H1 (cell line): ENCODE results near the gene TMEM145. TPM values are rescaled to one million over a fixed set of nuclear protein-coding genes. Genes with fewer than 3 reads are reported as not detected.

Experiments used
- CTCF ChIA-PET: fragments of 300-600 bp; sonication (Branson Sonifier 250); formaldehyde crosslinking; loops from one replicate; lab custom pipeline; 2021; ENCODE audit not compliant: partially characterized antibody; lab: Charles Lee
- POLR2A ChIA-PET: fragments of 300-600 bp; sonication (Branson Sonifier 250); formaldehyde crosslinking; loops from one replicate; lab custom pipeline; 2021; ENCODE audit warnings: inconsistent platforms; ENCODE audit not compliant: partially characterized antibody; lab: Charles Lee
- DNase-seq, 2 experiments: peaks; one replicate each; pipeline versions ENCODE4 v3.0.0 to v3.0.0-alpha.2; 2010 to 2022; ENCODE audit warnings: low spot score in 2 of 2, low read depth in 1 of 2, mixed read lengths in 1 of 2
- FAIRE-seq: peaks from 2 replicates; lab custom pipeline; 2011; peaks lifted over from hg19 to GRCh38; lab: Jason Lieb, UNC
- H2AFZ ChIP-seq: 2 replicates; pipeline ENCODE4 v1.8.1; 2012; ENCODE audit warnings: low read length, inconsistent platforms
- H2AK5ac ChIP-seq: 2 replicates; pipeline ENCODE4 v1.6.1; 2013; ENCODE audit warnings: low read depth, low read length
- H2BK120ac ChIP-seq: replicated peaks from 2 replicates; pipeline ENCODE3; 2013; ENCODE audit warnings: low read depth, low read length, inconsistent platforms
- H2BK12ac ChIP-seq: 2 replicates; pipeline ENCODE4 v1.6.1; 2013; ENCODE audit warnings: low read depth, low read length
- H2BK15ac ChIP-seq: 2 replicates; pipeline ENCODE4 v1.6.1; 2013; ENCODE audit warnings: low read length
- H2BK20ac ChIP-seq: 2 replicates; pipeline ENCODE4 v1.6.1; 2013; ENCODE audit warnings: low read length
- H2BK5ac ChIP-seq: 2 replicates; pipeline ENCODE4 v1.6.1; 2013; ENCODE audit warnings: low read depth, low read length
- H3K14ac ChIP-seq: 2 replicates; pipeline ENCODE4 v1.6.1; 2013; ENCODE audit warnings: inconsistent platforms; ENCODE audit not compliant: insufficient read length
- H3K18ac ChIP-seq: 2 replicates; pipeline ENCODE4 v1.6.1; 2013; ENCODE audit warnings: low read length; ENCODE audit errors: extremely low read depth
- H3K23ac ChIP-seq: 2 replicates; pipeline ENCODE4 v1.6.1; 2013; ENCODE audit warnings: inconsistent platforms; ENCODE audit not compliant: insufficient read length
- H3K23me2 ChIP-seq: 2 replicates; pipeline ENCODE4 v1.6.1; 2013; ENCODE audit warnings: low read depth, low read length
- H3K27ac ChIP-seq: 2 replicates; pipeline ENCODE4 v1.6.1; 2011; ENCODE audit warnings: low read depth, low read length, inconsistent platforms
- H3K27me3 ChIP-seq, 4 experiments: replicated peaks in 1 of 4; 1 replicate in 1 of 4; 2 replicates in 3 of 4; pipeline versions ENCODE4 v1.6.1 to v1.8.1; 2011 to 2013; ENCODE audit warnings: low read length in 3 of 4, mild to moderate bottlenecking in 3 of 4, inconsistent platforms in 2 of 4, mixed read lengths in 2 of 4, moderate library complexity in 1 of 4; ENCODE audit not compliant: control insufficient read depth in 3 of 4, insufficient read depth in 3 of 4; ENCODE audit errors: extremely low read depth in 1 of 4
- H3K36me3 ChIP-seq, 4 experiments: 2 replicates each; pipeline versions ENCODE4 v1.6.1 to v1.8.1; 2011 to 2013; ENCODE audit warnings: mild to moderate bottlenecking in 4 of 4, low read length in 3 of 4, moderate library complexity in 2 of 4, control low read depth in 1 of 4, inconsistent platforms in 1 of 4; ENCODE audit not compliant: insufficient read depth in 4 of 4, control insufficient read depth in 2 of 4
- H3K4ac ChIP-seq: replicated peaks from 2 replicates; pipeline ENCODE3; 2013; ENCODE audit warnings: low read length, low read depth, mixed read lengths, inconsistent platforms; ENCODE audit not compliant: insufficient read length
- H3K4me1 ChIP-seq, 4 experiments: replicated peaks in 1 of 4; 1 replicate in 1 of 4; 2 replicates in 3 of 4; pipeline versions ENCODE4 v1.6.1 to v1.8.1; 2011 to 2013; ENCODE audit warnings: low read length in 3 of 4, inconsistent platforms in 2 of 4, mixed read lengths in 1 of 4; ENCODE audit not compliant: insufficient read depth in 4 of 4, control insufficient read depth in 3 of 4
- H3K4me2 ChIP-seq, 2 experiments: 2 replicates each; pipeline versions ENCODE4 v1.6.1 to v1.8.1; 2011 to 2013; ENCODE audit warnings: low read depth in 2 of 2, low read length in 2 of 2, control low read depth in 1 of 2, inconsistent platforms in 1 of 2, mild to moderate bottlenecking in 1 of 2; ENCODE audit not compliant: insufficient read depth in 1 of 2
- H3K4me3 ChIP-seq, 4 experiments: fragments of 200-600, 300-600 bp in 1 of 4; sonication (generic), shearing (Covaris generic), sonication (Bioruptor Twin) in 1 of 4; 2 replicates each; pipeline versions ENCODE4 v1.5.1 to v1.8.1; 2011 to 2016; ENCODE audit warnings: low read length in 4 of 4, low read depth in 3 of 4, control low read depth in 2 of 4, inconsistent platforms in 2 of 4, mild to moderate bottlenecking in 2 of 4, mixed read lengths in 1 of 4, moderate library complexity in 1 of 4; ENCODE audit not compliant: insufficient read depth in 2 of 4; ENCODE audit errors: extremely low read depth in 1 of 4
- H3K56ac ChIP-seq: replicated peaks from 2 replicates; pipeline ENCODE3; 2013; ENCODE audit warnings: low read depth, mild to moderate bottlenecking, mixed read lengths, low read length, inconsistent platforms; ENCODE audit not compliant: insufficient read length
- H3K79me1 ChIP-seq: 2 replicates; pipeline ENCODE4 v1.6.1; 2013; ENCODE audit warnings: low read depth, low read length, control low read depth
- H3K79me2 ChIP-seq, 2 experiments: 2 replicates each; pipeline versions ENCODE4 v1.6.1 to v1.8.1; 2012 to 2013; ENCODE audit warnings: low read length in 2 of 2, mild to moderate bottlenecking in 2 of 2, inconsistent platforms in 1 of 2; ENCODE audit not compliant: insufficient read depth in 2 of 2, control insufficient read depth in 1 of 2
- H3K9ac ChIP-seq, 4 experiments: replicated peaks in 1 of 4; 1 replicate in 1 of 4; 2 replicates in 3 of 4; pipeline versions ENCODE4 v1.6.1 to v1.8.1; 2011 to 2013; ENCODE audit warnings: low read depth in 3 of 4, low read length in 3 of 4, control low read depth in 2 of 4, mild to moderate bottlenecking in 2 of 4, moderate library complexity in 2 of 4, inconsistent platforms in 1 of 4; ENCODE audit errors: extremely low read depth in 1 of 4
- H3K9me3 ChIP-seq, 2 experiments: 2 replicates each; pipeline versions ENCODE4 v1.6.1 to v1.8.1; 2012 to 2013; ENCODE audit warnings: mild to moderate bottlenecking in 2 of 2, moderate library complexity in 2 of 2, control low read depth in 1 of 2, inconsistent platforms in 1 of 2, low read depth in 1 of 2, low read length in 1 of 2, mixed read lengths in 1 of 2; ENCODE audit not compliant: insufficient read depth in 2 of 2
- H4K20me1 ChIP-seq, 2 experiments: replicated peaks in 1 of 2; 2 replicates each; pipeline versions ENCODE3 to v1.8.1; 2011 to 2013; ENCODE audit warnings: inconsistent platforms in 2 of 2, low read length in 2 of 2, mild to moderate bottlenecking in 1 of 2; ENCODE audit not compliant: insufficient read depth in 2 of 2, control insufficient read depth in 1 of 2
- H4K5ac ChIP-seq: 2 replicates; pipeline ENCODE4 v1.6.1; 2013; ENCODE audit warnings: low read length, low read depth, mixed read lengths, inconsistent platforms; ENCODE audit not compliant: insufficient read length
- H4K8ac ChIP-seq: 2 replicates; pipeline ENCODE4 v1.8.0; 2013; ENCODE audit warnings: mild to moderate bottlenecking, moderate library complexity, low read length, inconsistent platforms; ENCODE audit not compliant: insufficient read depth; ENCODE audit errors: extremely low read depth
- H4K91ac ChIP-seq: replicated peaks from 2 replicates; pipeline ENCODE3; 2013; ENCODE audit warnings: low read length, mixed read lengths, inconsistent platforms; ENCODE audit not compliant: insufficient read length
- SP4 ChIP-seq: IDR thresholded peaks from 2 replicates; pipeline ENCODE4 v1.6.1; 2012; ENCODE audit warnings: low read length, inconsistent platforms
- WGBS, 2 experiments: shearing (Covaris generic) in 1 of 2; methylation state at CpG; one replicate each; pipeline versions ENCODE4 v1.1.6 to v1.1.7; 2013 to 2015; ENCODE audit warnings: low lambda C conversion rate in 2 of 2, mixed read lengths in 2 of 2, inconsistent platforms in 1 of 2, low coverage in 1 of 2, missing lambda C conversion rate in 1 of 2; ENCODE audit not compliant: insufficient replicate concordance in 2 of 2, insufficient coverage in 1 of 2, insufficient read length in 1 of 2; ENCODE audit errors: extremely low coverage in 1 of 2, missing lambda C conversion rate in 1 of 2; 5-methylcytosine and 5-hydroxymethylcytosine counted together
- polyA plus RNA-seq, 7 experiments: library from polyadenylated mRNA; depleted of rRNA in 3 of 7; stranded (reverse) in 5 of 7; unstranded in 2 of 7; fragments of >200 nt in 5 of 7; fragments of 200-250 nt in 2 of 7; gene quantifications; 1 replicate in 5 of 7; 2 replicates in 1 of 7; 4 replicates in 1 of 7; pipeline versions ENCODE4 v1.2.1 to v1.2.3, GENCODE V29; 2011 to 2013; ENCODE audit warnings: missing spikeins in 2 of 7, mixed read lengths in 2 of 7
- total RNA-seq: library from RNA; stranded (reverse); fragmentation: NEBNext Ultra II Directional; extraction: Animal tissue kit (Norgen Biotek cat#: 25700); gene quantifications from 2 replicates; pipeline ENCODE4 v1.2.1, GENCODE V29; 2021

Gene TMEM145
- total and polyA plus RNA-seq, 2 of the 8 experiments (the other 6 are each of a cell fraction or from before 2014, with no cell fraction given): 2.3 to 4.7 TPM

GRCh38 chr19:42278452-42279154, 34.5 kb upstream of the TMEM145 start:
- CTCF ChIA-PET: interaction anchor here (0.6 to 7.4 kb wide), 19 partner anchors 8 to 922 kb away, joined by 3 to 260 read pairs (median 6); partner anchors contain the start of genes CIC, ERF, GSK3A and ZNF526
- FAIRE-seq: no peak
- no peak overlapping the region for H2BK20ac ChIP-seq

More at GRCh38 chr19:42278452-42279154, 34.5 kb upstream of the TMEM145 start:
- POLR2A ChIA-PET: interaction anchor here (0.9 to 6.5 kb wide), 8 partner anchors 8 to 50 kb away, joined by 3 to 68 read pairs (median 12); partner anchors contain the start of genes CIC, ERF, PAFAH1B3 and PRR19
- Histone ChIP-seq H2AK5ac (no peak overlapping the region), H3K27ac (no peak overlapping the region), H3K27me3 (no peaks in the 10 kb centered on the region)
- TF ChIP-seq SP4: no peak
- TF ChIP-seq, all 59 proteins: peak for 0
- no peak overlapping the region for H3K18ac ChIP-seq
- no peak overlapping the region for H3K4ac ChIP-seq
- H4K91ac ChIP-seq: no peak overlapping the region
- no peak overlapping the region for H2BK15ac ChIP-seq
- no peak overlapping the region for H3K23ac ChIP-seq
- H3K9ac ChIP-seq: no peak overlapping the region
- no peak overlapping the region for H2AFZ ChIP-seq
- no peak overlapping the region for H2BK12ac ChIP-seq
- H2BK120ac ChIP-seq: no peak overlapping the region
- no peak overlapping the region for H3K14ac ChIP-seq
- peaks cover 9 to 33% (median 21%) of the 10 kb centered on the region in 4 experiments for H3K4me1 ChIP-seq
- H3K9me3 ChIP-seq: no peaks in the 10 kb centered on the region
- H3K56ac ChIP-seq: no peak overlapping the region
- H3K23me2 ChIP-seq: peaks cover 21% of the 10 kb centered on the region
- peaks cover 0 to 4% of the 10 kb centered on the region in 2 experiments; a peak in 1 of 4 replicates for H3K79me2 ChIP-seq
- peaks cover 0 to 7% of the 10 kb centered on the region in 2 experiments for H4K20me1 ChIP-seq
- H3K4me3 ChIP-seq: no peak overlapping the region
- 82% methylated on average over 5 of the region's 5 CpGs; no CpG with 5 or more reads in 1 of the 2 experiments for WGBS, 2 experiments
- H4K5ac ChIP-seq: no peak overlapping the region
- peaks cover 0 to 6% (median 4%) of the 10 kb centered on the region in 4 experiments; a peak in 2 of 8 replicates for H3K36me3 ChIP-seq
- H4K8ac ChIP-seq: no peak overlapping the region
- DNase-seq: no peak
- no peak overlapping the region for H2BK5ac ChIP-seq
- H3K79me1 ChIP-seq: peaks cover 7% of the 10 kb centered on the region
- H3K4me2 ChIP-seq: no peak overlapping the region; a peak in 1 of 4 replicates
